AG10803 (cell line): ENCODE results near the gene KLHL6.

ENCODE experiments used
- DNase-seq: peaks from one replicate; pipeline ENCODE4 v3.0.0; 2010; ENCODE audit warnings: low read depth
- H3K4me3 ChIP-seq: 2 replicates; pipeline ENCODE4 v1.5.1; 2011; ENCODE audit warnings: mild to moderate bottlenecking, low read length, control low read depth
- TF ChIP-seq, protein P1 (sequence below): conservative IDR thresholded peaks from 2 replicates; pipeline ENCODE4 v1.5.1; 2011; ENCODE audit warnings: mild to moderate bottlenecking, low read length, control low read depth, inconsistent platforms

The KLHL6 gene, protein sequence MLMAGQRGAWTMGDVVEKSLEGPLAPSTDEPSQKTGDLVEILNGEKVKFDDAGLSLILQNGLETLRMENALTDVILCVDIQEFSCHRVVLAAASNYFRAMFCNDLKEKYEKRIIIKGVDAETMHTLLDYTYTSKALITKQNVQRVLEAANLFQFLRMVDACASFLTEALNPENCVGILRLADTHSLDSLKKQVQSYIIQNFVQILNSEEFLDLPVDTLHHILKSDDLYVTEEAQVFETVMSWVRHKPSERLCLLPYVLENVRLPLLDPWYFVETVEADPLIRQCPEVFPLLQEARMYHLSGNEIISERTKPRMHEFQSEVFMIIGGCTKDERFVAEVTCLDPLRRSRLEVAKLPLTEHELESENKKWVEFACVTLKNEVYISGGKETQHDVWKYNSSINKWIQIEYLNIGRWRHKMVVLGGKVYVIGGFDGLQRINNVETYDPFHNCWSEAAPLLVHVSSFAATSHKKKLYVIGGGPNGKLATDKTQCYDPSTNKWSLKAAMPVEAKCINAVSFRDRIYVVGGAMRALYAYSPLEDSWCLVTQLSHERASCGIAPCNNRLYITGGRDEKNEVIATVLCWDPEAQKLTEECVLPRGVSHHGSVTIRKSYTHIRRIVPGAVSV

DNA sequence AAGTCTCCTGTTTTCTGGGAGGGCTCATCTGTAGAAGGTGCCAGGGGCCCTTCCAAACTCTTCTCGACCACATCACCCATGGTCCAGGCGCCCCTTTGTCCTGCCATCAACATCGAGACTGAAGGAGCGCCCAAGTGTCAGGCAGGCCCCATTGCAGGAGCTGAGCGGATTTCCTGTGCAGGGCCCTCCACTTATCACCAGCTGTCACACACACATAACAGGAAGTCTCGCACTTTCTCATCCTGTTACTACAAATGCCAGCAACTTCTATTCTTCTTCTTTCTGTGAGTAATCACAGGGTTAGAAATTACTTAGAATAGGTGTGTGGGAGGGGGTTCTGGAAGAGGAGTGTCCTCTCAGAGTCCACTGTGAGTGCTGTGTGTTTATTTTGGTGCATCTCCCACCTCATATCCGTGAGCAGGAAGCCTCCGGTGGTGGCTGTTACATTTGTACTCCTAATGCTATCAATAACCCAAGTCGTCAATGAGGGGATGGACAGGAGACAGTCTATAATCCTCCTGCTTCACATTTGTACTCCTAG is at the start of gene KLHL6:
TSS of gene KLHL6 (minus strand) at position 166 of the 541 bp plus-strand sequence. CDS start at position 113, 53 bp downstream.
- H3K4me3 ChIP-seq: no peak within 1 kb of the TSS
- no peak for DNase-seq

DNA sequence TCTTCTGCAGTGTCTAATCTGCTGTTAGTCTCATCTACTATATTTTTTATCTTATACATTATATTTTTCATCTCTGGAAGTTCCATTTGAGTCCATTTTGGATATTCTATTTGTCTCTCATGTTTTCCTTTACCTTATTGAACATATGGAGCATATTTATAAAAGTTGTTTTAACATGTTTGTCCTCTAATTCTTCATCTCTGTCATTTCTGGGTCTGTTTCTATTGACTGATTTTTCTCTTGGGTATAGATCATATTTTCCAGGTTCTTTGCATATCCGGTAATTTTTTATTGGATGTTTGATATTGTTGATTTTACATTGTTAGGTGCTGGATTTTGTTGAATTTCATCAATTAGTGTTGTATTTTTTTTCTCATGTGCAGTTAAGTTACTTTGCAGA is 42.5 kb upstream of the KLHL6 start:
- DNase-seq: no peak
- TF ChIP-seq, protein P1, sequence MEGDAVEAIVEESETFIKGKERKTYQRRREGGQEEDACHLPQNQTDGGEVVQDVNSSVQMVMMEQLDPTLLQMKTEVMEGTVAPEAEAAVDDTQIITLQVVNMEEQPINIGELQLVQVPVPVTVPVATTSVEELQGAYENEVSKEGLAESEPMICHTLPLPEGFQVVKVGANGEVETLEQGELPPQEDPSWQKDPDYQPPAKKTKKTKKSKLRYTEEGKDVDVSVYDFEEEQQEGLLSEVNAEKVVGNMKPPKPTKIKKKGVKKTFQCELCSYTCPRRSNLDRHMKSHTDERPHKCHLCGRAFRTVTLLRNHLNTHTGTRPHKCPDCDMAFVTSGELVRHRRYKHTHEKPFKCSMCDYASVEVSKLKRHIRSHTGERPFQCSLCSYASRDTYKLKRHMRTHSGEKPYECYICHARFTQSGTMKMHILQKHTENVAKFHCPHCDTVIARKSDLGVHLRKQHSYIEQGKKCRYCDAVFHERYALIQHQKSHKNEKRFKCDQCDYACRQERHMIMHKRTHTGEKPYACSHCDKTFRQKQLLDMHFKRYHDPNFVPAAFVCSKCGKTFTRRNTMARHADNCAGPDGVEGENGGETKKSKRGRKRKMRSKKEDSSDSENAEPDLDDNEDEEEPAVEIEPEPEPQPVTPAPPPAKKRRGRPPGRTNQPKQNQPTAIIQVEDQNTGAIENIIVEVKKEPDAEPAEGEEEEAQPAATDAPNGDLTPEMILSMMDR: no peak
- no peak overlapping the region for H3K4me3 ChIP-seq

More for the DNA sequence above, at the start of gene KLHL6:
- TF ChIP-seq, protein P1: no peak

DNA sequence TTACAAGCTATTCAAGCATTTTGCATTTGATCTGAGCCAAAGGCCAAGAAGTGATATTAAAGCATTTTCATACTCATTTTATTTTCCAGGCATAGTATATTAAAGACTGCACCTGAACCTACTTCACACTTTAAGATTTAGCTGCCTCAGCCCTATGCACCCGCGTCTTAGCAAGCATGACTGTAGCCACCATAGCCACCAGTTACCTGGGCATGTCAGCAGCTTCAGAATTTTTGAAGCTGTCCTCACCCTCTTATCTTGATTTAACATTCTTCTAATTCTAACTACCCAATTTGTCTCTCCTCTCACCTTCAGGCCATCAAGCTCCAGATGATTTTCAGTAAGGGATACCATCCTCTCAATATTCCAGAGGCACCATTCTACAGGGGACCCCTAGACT is 39.1 kb upstream of the KLHL6 start:
- no peak for DNase-seq
- TF ChIP-seq, protein P1: no peak

DNA sequence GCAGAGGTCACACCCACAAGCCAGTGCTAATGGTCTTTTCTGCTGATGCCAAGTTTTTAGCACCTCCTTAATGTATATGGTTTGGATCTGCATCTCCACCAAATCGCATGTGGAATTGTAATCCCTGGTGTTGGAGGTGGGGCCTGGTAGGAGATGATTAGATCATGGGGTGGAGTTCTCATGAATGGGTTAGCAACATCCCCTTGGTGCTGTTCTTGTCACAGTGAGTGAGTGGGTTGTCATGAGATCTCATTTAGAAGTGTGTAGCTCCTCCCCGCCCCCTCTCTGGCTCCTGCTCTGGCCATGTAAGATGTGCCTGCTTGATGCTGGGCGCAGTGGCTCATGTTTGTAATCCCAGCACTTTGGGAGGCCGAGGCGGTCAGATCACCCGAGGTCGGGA is 37.3 kb upstream of the KLHL6 start:
- TF ChIP-seq, protein P1: no peak
- no peak for DNase-seq
- no peak overlapping the region for H3K4me3 ChIP-seq

More for the DNA sequence above, 39.1 kb upstream of the KLHL6 start:
- no peak overlapping the region for H3K4me3 ChIP-seq

DNA sequence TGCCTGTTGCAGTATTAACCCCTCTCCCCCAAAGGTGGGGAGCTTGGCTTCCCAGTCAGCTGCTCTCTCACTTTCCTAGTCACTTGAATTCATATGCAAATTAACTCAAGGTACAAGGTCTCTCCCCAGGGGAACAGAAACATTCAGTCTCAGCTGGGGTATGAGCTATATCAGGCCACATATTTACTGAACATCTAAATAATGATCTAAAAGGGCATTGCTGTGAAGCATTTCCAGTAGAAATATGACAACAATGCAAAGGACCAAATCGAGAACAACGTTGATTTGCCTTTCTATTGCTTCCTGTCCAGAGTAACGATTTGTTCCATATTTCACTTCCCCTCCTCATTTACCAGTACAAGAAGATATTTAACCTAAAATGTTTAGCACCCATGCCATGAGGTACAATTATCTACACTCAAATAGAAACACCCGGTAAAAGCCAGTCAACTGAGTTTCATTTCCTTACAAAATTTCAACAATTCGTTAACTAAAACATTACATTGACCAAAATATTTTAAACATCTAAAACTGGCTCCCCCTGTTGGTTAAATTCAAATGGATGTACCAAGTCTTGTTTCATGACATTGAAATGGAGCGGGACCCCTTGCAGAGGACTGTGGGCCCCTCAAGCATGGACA is 36.5 kb upstream of the KLHL6 start:
- no peak overlapping the region for H3K4me3 ChIP-seq
- TF ChIP-seq, protein P1: peak; percentile 30
- peak; percentile 13 for DNase-seq

DNA sequence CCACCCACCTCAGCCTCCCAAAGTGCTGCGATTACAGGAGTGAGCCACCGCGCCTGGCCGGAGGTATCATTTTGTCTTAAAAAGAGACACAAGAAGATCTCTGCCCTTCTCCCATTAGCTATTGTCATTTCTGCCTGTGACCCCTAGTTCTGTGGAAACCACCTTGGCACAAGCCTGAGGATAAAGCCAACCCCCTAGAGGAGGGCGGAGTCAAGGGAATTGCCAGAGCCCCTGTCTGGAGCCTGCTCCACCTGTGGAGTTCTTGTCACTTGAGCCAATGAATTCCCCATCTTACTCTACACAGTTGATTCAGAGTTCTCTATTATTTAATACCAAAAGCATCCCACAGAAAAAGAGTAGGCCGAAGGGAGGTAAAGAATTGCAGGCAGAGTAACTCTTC is 34.9 kb upstream of the KLHL6 start:
- no peak for DNase-seq
- H3K4me3 ChIP-seq: no peak overlapping the region
- TF ChIP-seq, protein P1: no peak
